GM21528 (cell line): ENCODE data around the gene MLH3.

ENCODE experiments used
- ATAC-seq: cut with Tn5 transposase; IDR thresholded peaks from one replicate; pipeline ENCODE4 v1.9.1; 2021; ENCODE audit warnings: mild to moderate bottlenecking, moderate library complexity; ENCODE audit not compliant: unreplicated experiment, low FRiP score

The MLH3 gene

GRCh38 chr14:74988993-74989392 is 62.3 kb downstream of the MLH3 start:
- no peak for ATAC-seq

- ATAC-seq, result no peak
Observed at GRCh38 chr14:74988131-74988530, 63.1 kb downstream of the MLH3 start.

DNA sequence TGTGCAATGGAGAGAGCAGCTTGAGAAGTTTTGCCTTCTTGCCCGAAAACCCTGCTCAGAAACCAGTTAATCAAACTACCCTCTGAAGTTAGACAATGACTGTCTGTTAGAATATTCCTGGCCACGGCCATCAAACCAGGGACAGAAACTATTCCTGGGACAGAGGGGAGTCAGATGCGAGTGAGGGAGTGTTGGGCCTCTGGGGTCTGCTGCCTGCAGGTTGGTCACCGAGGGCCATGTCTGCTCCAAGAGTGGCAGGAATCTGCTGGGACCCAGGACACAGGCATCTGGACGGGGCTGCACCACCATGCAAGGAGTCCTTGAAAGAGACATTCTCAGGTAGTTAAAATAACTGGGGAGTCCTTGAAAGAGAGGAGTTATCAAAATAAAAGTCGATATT is 65.5 kb downstream of the MLH3 start:
- ATAC-seq, result no peak

DNA sequence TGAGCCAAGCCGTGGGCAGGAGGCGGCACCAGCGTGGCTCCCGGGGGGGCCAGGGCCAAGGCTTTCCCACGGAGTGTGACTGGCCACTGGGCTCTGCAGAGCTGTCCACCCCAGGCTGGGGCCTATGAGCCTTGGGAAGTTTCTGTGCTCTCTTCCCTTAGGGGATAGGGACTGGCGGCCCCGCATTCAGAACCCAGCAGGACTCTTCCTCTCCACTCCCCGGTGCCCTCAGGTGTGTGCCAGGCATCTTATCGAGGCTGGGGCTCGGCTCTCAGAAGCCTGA is 66.3 kb downstream of the MLH3 start:
- ATAC-seq, result no peak

GRCh38 chr14:74984236-74985027 is 66.8 kb downstream of the MLH3 start:
- no peak for ATAC-seq

GRCh38 chr14:74983343-74983742 is 67.9 kb downstream of the MLH3 start:
- no peak for ATAC-seq

- no peak for ATAC-seq
Observed at GRCh38 chr14:74982661-74983060, 68.6 kb downstream of the MLH3 start.

GRCh38 chr14:74981833-74982232 is 69.4 kb downstream of the MLH3 start:
- ATAC-seq, result no peak

GRCh38 chr14:74981462-74981782 is 69.8 kb downstream of the MLH3 start:
- ATAC-seq, result no peak

DNA sequence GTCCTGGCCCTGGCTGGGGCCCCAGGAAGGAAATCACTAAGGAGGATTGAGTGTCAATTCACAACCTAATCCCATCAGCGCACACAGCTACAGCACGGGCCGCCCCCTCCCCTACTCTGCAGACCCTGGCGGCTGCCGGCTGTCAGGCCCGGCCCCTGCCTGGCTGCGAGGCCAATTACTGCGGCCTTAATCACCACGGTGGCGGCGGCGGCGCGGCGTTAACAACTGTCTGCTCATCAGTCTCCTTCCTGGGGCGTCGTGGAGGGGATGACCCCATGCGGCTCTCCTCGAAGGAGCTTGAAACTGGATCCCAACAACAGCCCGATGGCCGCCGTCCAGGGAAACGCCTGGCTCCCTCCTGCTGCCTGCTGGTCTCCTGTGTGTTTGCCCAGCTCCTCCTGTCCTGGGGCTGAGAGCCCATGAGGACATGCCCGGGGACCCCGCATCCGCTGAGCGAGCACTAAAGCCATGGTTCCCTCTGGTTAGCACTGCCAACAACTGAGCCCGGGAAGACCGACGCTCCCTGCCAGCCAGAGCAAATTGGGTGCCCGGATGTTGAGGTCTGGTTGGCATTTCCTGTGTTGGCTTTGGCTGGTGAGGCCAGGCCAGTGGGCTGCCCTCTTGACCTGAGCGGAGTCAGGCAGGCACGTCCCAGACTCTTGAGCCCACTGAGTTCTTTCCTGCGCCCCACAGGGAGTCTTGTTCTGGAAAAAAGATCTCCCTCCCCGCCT is 70.4 kb downstream of the MLH3 start:
- no peak for ATAC-seq

GRCh38 chr14:74980398-74980730 is 70.9 kb downstream of the MLH3 start:
- ATAC-seq, result no peak

GRCh38 chr14:74979442-74980397 is 71.5 kb downstream of the MLH3 start:
- ATAC-seq, result no peak

DNA sequence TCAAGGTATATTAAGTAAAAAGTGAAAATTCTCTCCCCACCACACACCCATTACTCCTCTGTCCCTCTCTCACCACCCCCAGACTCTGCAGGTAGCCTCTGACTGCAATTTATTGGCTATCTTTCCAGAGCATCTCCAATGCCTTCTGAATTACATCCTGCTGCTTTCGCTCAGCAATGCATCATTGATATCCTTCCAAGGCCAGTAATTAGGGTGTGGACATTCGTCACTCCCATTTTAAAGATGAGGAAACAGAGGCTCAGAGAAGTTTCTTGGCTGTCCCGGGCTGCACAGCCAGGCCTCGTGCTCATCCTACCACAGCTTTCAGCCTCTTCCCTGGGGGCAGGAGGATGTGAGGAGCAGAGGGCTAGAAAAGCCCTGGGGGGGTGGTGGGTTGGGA is 72.2 kb downstream of the MLH3 start:
- ATAC-seq, result no peak

DNA sequence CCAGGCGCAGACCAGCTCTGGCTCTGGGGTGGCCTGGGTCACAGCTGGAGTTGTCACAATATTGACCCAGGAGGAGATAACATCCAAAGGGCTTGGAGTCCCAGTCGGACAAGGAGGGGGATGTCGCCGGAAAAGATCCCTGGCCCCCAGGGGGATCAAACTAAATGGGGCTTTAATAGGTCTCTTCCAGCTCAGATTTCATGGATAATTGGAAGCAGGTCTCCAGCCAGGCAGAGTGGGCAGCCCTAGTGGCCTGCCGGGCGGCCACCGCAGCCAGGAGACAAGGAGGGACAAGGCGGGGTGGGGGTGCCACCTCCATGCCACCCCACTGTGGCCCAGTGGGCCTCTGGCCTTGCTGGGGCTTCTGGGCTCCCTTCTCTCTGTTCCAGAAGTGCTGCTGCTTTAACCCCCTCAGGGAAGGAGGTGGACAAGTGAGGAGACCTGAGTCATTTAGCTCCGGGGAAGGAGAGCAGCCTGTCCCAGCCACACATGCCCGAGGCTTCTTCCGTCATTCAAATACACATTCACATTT is 72.8 kb downstream of the MLH3 start:
- no peak for ATAC-seq

DNA sequence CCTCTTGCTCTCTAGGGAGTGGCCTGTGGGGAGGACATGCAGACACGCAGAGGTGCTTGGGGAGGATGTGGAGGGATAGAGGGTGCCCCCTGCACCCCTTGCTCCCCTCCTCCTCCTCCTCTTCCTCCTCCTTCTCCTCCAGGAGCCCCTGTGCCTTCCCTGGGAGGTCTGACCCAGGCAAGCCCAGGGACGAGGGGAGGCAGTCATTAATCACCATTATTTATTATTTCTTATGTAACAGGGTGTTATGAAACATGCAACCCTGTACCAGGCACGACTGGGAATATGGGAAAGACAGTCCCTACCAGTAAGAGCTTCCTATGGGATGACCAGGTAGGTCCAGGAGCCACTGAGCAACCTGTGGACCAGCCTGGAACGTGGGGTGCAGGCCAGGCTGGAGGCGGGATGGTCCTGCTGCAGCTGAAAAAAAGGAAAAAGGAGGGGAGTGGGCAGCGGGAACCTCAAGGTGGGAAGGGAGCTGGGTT is 73.3 kb downstream of the MLH3 start:
- no peak for ATAC-seq

DNA sequence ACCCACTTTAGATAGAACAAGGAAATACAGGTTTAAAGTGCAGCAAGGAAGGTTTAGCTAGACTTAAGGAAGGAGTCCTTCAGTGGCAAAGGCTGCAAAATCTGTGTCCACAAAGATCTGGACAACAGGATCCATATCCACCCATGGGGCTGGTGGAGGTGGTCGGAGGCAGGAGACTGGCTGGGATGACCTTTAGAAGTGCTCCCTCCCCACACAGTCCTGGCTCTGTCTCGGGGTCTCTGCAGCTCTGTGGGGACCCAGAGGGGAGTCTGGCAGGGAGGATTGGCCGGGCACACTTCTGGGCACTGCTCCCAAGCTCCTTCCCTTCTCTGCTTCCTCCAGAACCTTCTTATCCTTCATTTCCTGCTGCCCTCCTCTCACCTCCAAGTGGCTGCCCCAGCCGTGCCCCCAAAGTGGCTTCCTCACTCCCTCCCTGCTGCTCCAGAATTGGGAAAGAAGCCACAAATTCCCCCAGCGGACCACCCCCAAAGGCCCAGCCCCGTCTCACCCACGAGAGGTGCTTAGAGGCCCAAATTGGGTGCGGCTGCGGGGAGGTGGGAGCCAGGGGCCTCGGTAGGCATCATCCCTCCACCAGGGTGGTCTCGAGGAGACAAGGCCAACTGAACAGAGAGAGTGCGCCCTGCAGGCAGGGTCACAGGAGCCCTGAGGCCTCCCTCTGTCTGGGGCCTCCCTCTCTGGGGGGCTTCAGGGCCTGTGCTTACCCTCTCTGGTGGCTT is 73.9 kb downstream of the MLH3 start:
- ATAC-seq, result no peak

DNA sequence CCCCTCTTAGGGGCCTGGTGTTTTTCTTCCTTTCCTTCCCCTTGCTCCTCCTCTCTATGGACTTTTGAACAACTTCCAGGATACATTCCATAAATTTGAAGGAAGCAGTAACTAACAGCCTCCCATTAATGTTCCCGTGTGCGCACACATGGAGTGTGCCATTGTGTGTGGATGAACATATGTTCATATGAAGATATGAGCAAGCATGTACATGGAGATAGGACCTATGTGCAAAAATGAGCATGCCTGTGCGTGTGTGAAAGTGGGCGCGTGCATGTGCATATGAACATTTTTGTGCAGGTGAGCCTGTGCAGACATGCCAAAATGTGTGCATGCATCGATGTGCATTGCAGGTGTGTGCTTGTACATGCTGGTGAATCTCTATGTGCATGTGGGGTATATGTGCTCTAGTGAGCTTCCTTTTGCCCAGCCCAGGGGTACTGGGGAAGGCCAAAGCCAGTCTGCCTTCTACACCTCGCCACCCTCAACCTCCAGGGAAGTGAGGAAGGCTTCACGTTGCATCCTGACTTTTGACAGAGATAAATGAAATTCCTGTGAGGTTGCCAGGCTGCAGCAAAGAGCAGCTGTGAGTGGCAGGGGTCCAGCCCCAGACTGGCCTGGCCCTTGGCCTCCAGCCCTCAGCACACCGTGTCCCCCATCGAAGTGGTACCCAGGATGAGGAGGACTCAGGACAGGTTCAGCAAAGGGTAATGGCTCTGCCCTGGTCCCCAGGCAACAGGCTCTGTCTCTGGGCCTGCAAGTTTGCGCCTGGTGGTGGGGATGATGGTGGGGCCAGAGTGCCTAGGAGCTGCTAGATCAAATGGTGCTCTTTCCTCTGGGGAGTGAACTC is 74.8 kb downstream of the MLH3 start:
- no peak for ATAC-seq

GRCh38 chr14:74975059-74975810 is 76.0 kb downstream of the MLH3 start:
- no peak for ATAC-seq
